GM18868 (cell line): ENCODE data around the gene FOXR1.
"Not testable (repeated sequence)": the region's sequence is repeated elsewhere in the genome, so short reads cannot be mapped to it uniquely, and the experiment has no call there.

Source experiments
- ATAC-seq: cut with Tn5 transposase; IDR thresholded peaks from one replicate; pipeline ENCODE4 v1.9.1; 2021; ENCODE audit warnings: mild to moderate bottlenecking, moderate library complexity; ENCODE audit not compliant: unreplicated experiment

Gene FOXR1

DNA sequence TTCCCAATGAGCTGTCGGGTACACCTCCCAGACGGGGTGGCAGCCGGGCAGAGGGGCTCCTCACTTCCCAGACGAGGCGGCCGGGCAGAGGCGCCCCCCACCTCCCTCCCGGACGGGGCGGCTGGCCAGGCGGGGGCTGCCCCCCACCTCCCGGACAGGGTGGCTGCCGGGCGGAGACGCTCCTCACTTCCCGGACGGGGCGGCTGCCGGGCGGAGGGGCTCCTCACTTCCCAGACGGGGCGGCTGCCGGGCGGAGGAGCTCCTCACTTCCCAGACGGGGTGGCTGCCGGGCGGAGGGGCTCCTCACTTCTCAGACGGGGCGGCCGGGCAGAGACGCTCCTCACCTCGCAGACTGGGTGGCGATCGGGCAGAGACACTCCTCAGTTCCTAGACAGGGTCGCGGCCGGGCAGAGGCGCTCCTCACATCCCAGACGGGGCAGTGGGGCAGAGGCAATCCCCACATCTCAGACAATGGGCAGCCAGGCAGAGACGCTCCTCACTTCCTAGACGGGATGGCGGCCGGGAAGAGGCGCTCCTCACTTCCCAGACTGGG, 20.0 kb downstream of the FOXR1 start:
- ATAC-seq: not testable (repeated sequence)

DNA sequence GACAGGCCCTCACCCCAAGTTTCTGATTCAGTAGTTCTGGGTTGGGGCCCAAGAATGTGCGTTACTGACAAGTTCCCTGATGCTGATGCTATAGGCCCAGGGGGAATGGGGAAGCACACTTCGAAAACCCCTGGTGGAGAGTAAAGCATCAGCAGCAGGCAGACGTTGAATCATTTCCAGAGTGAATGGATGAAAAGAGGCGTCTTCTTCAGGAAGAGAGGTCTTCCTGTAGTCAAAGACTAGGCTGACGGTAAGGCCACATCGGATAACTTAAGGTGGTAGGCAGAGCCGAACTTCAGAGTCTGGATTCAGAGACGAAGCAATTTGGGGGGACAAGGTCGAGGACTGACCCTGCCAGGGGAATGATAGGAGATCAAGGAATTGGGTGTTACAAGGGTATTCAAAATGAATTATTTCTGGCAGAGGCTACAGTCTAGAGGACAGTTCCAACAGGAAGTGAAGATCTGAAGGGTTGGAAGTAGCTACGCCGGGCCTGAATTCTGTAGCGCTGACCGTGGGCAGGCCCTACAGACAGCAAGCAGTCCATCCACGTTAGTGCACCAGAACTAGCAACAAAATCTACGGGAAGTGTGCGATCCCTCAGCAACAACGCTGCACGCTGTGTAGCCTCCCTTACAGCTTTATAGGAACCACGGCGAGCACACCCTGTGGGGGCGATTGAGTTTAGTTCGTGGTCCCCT, 25.5 kb downstream of the FOXR1 start:
- ATAC-seq: peak; percentile 39

DNA sequence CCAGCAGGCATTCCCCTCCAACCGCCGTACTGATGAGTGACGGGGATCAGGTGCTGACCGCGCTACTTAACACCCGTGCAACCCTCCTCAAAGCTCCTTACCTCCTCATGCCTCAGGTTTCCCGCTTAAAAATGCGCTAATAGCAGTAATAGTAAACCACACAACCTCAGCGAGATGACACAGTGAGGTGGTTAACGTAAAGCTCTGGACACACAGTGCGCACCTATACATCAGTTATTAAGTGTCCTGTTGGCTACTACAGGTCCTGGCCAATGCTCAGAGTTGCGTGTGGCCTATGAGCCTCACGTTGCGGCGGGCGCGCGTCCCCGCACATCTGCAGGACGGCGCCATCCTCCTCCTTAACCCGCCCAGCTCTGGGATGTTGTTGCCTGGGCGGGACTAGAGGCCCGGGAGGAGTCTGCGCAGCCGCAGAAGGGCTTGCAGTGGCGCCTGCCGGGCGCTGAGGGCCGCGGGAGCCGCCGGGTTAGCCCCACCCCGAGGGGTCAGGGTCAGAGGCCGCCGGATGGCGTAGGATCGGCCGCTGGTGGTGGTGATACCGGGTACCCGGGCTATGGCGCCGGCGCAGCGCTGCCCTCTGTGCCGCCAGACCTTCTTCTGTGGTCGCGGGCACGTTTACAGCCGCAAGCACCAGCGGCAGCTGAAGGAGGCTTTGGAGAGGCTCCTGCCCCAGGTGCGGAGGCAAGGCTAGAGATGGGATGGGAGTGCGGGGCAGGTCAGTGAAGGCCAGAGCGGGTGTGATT, 26.2 kb downstream of the FOXR1 start, which contains the start of gene CENATAC:
TSS of gene CENATAC (plus strand) at position 512 of the 761 bp plus-strand sequence. CDS start at position 572, 60 bp downstream.
- peak; percentile 87 for ATAC-seq

- ATAC-seq: peak; percentile 24
Observed at GRCh38 chr11:118998388-118998717, 26.8 kb downstream of the FOXR1 start.

DNA sequence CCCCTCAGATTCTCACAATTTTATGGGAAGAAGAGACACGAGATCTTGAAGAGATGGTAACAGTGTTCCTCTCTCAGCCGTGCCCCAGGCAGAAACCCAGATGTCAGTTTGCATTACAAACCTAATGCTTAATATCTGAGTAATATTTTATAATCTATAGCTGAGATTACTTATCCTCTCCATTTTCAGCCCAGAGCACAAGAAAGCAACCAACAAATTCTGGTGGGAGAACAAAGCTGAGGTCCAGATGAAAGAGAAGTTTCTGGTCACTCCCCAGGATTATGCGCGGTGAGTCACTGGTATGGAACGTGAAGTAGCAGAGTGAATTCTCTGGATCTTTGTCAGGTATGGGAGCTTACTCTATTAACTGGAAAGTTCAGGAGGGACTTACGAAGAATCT, 27.3 kb downstream of the FOXR1 start:
- ATAC-seq: no peak

DNA sequence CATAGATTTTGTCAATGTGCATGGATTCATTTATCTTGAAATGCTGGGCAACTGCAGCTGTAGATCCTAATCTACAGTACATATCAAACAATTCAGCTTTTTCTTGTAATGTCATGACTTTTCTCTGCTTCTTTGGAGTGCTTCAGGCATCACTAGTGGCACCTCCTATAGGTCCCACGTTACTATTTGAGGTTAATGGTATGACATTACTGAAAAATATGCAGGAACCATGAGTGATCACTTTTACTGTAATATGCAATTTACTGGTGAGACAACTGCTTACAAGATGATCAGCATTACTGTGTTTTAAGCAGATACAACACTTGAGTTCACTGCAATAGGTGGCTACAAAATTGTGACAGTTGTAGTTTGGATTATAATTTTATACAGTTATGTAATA, 29.3 kb downstream of the FOXR1 start:
- ATAC-seq: no peak

DNA sequence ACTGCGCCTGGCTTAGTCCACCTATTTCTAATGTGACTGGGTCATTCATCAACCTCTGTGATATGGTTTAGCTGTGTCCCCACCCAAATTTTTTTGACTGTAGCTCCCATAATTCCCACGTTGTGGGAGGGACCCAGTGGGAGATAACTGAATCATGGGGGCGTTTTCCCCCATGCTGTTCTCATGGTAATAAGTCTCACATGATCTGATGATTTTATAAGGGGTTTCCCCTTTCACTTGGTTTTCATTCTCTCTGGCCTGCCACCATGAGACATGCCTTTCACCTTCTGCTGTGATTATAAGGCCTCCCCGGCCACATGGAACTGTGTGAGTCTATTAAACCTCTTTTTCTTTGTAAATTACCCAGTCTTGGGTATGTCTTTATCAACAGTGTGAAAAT, 35.1 kb downstream of the FOXR1 start:
- ATAC-seq: no peak

DNA sequence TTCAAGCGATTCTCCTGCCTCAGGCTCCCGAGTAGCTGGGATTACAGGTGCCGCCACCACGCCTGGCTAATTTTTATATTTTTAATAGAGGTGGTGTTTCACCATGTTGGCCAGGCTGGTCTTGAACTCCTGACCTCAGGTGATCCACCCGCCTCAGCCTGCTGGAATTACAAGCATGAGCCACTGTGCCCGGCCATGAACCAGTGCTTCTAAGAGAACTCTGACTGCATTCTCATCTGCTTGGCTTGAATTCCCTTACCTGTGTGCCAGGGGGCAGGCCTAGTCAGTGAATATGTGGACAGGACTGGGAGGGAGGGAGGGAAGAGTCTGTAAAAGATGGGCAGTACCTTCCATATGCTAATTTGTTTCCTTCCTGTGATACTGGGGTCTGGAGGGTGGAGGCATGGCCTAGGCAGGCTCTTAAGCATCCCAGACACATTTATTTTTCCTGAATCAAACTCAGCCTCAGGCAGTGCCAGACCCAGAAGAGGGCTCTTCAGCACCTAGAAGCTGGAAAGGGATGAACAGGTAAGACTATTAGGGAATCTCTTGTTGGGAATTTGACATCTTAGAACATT, 40.0 kb downstream of the FOXR1 start:
- no peak for ATAC-seq

DNA sequence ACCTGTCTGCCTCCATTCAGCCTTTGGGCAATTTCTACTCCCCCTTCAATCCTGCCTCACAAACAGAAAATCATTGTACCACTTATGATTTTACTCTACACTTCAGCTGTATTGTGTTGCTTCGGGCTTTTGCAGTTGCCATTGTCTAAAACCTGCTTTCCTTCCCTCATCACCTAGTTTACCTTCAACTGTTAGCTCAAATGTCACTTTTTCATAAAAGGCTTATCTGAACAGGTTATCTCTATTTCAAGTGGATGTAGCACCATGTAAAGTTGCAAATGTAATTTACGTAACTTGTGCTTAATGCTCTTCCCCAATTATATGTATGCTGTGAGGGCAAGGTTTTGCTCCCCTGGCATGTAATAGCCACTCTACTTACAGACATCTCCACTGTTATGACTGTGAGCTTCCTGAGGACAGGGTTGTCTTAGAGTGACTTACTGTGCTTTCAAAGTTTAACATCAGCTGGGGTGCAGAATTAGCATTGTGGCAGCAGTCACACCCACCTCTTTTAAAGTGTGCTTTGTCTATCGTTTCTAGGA, 41.1 kb downstream of the FOXR1 start:
- no peak for ATAC-seq

GRCh38 chr11:119014209-119014924, 42.8 kb downstream of the FOXR1 start:
- ATAC-seq: no peak

DNA sequence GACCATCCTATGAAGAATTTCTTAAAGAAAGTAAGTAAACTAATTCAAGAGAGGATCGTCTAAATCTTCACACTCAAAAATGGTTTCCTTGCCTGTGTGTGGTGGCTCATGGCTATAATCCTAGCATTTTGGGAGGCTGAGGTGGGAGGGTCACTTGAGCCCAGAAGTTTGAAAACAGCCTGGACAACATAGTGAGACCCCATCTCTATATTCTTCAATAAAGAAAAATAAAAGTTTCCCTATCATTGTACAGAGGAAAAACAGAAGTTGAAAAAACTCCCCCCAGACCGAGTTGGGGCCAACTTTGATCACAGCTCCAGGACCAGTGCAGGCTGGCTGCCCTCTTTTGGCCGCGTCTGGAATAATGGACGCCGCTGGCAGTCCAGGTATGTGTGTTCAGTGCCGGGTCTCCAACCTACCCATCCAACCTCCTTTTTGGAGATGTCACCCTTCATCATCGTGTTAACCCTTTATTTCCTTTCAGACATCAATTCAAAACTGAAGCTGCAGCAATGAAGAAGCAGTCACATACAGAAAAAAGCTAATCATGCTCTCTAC, 43.6 kb downstream of the FOXR1 start:
- no peak for ATAC-seq

GRCh38 chr11:119016216-119017009, 44.9 kb downstream of the FOXR1 start:
- ATAC-seq: no peak

DNA sequence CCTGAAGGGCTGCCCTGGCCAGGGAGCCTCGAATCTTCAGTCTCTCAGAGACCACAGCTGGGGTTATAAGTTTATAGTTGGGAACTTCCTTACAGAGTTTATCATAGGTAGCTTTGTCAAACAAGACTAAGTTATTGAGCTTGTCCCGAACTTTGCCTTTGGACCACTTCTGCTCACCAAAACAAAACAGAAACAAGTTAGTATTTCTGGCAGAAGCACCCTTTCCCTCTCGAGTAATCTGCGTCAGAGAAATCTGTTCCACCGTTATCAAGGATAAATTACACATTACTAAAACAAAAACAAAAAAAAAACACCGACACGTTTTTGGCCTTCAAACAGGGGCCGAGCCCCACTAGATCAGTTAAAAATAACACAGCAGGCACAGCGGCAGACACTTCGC, 45.8 kb downstream of the FOXR1 start:
- not testable (repeated sequence) for ATAC-seq

DNA sequence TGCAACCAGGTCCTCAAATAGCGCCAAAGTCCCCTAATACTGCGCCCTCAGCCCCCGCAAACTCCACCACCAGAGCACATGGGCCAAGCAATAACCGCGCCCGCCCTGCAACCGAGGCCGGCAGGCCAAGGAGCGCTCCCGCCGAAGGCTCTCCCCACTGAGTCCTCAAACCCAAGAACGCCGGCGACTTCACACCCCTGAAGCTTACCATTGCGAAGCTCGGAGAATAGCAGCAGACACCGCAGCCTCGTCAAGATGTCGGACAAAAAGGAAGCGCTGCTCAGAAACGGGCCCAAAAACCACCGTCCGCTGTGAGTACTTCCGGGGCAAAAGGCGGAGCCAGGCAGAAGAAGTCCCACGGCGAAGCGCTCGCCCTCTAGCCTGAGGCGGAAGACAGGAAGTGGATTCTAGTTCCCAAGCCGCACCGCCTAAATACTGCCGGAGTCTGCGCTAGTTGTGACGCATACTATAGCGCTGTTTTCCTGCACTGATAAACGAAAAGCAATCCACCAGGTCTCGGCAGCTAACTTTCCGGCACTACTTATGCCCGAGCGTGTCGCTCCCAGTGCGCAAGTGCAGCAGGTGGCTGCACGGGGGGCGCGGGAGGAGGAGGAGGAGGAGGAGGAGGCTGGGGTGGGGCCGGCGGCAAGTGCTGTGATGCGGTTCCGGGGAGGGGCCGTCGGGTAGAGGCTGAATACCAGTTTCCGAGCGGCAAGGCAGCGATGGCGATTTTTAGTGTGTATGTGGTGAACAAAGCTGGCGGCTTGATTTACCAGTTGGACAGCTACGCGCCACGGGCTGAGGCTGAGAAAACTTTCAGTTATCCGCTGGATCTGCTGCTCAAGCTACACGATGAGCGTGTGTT, 46.7 kb downstream of the FOXR1 start, which contains the start of the genes RPS25 and TRAPPC4:
TSS of gene RPS25 (minus strand) at position 270 of the 865 bp plus-strand sequence. CDS start at position 211, 59 bp downstream.
TSS of gene TRAPPC4 (plus strand) at position 693 of the 865 bp plus-strand sequence. CDS start at position 723, 30 bp downstream.
- peak; percentile 88 for ATAC-seq

GRCh38 chr11:119019996-119020395, 48.4 kb downstream of the FOXR1 start:
- ATAC-seq: no peak

GRCh38 chr11:119021631-119022030, 50.1 kb downstream of the FOXR1 start:
- no peak for ATAC-seq

DNA sequence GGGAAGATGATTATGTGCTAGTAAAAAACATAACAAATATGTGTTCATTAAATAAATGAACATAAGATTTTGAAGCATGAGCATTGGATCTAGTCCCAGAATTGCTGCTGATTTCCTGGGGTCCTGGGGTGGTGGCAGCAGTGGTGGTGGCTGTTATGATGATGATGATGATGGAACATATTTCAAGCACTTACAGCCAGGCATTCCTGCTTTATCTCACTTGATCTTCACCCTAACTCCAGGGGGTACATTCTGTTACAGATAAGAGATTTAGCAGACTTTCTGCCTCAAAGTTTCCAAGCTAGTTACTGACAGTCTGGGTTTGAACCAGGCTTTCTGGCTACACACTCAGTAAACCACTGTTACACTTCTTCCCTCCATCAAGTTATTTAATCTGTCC, 52.2 kb downstream of the FOXR1 start:
- ATAC-seq: no peak

GRCh38 chr11:119024430-119025098, 53.0 kb downstream of the FOXR1 start:
- ATAC-seq: no peak
